GM12872 (cell line): ENCODE results near the gene DIAPH1.
A peak's percentile ranks its signal among the peaks of the same experiment; 100 is the strongest.

ENCODE experiments used
- TF ChIP-seq, protein P1 (sequence below): IDR thresholded peaks from 3 replicates; pipeline ENCODE4 v1.5.1; 2011; ENCODE audit warnings: low read depth, mild to moderate bottlenecking, low read length, moderate library complexity; ENCODE audit not compliant: insufficient read depth

Gene DIAPH1

DNA sequence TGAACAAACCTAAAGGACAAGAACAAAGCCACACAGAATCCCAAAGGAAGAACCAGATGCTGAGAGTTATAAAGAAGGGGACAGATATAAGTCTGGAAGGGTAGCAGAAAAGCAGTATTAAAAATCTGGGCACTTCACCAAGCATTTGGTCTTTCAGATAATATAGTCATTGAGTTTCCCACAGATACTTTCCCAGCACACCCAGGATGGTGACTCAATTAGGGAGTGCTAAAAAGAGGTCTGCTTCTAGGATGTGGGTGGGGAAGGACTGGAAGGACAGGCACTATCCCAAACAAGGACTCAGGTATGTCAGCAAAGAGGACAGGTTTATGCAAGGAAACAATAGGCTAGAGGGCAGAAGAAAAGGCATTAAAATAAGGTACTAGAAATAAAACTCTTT, 59.3 kb downstream of the DIAPH1 start:
- TF ChIP-seq, protein P1, sequence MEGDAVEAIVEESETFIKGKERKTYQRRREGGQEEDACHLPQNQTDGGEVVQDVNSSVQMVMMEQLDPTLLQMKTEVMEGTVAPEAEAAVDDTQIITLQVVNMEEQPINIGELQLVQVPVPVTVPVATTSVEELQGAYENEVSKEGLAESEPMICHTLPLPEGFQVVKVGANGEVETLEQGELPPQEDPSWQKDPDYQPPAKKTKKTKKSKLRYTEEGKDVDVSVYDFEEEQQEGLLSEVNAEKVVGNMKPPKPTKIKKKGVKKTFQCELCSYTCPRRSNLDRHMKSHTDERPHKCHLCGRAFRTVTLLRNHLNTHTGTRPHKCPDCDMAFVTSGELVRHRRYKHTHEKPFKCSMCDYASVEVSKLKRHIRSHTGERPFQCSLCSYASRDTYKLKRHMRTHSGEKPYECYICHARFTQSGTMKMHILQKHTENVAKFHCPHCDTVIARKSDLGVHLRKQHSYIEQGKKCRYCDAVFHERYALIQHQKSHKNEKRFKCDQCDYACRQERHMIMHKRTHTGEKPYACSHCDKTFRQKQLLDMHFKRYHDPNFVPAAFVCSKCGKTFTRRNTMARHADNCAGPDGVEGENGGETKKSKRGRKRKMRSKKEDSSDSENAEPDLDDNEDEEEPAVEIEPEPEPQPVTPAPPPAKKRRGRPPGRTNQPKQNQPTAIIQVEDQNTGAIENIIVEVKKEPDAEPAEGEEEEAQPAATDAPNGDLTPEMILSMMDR, result no peak

DNA sequence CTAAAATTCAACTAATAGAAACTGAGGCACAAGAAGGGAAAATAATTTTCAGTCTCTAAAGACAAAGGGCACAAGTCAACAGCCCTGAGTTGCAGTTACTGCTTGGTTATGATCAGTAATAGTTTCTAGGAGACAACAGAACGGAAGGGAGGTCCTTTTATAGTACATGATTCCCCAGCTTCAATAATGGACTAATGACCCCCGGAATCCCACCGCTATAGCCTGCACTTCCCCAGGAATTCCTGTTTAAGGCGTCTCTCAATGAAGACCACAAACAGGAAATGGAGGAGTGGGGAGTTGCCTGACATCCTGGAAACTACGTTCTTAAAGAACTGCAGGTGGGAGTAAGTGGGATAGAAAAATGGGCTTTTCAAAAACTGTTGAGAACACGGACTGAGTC, 60.6 kb downstream of the DIAPH1 start:
- TF ChIP-seq, protein P1, result no peak

DNA sequence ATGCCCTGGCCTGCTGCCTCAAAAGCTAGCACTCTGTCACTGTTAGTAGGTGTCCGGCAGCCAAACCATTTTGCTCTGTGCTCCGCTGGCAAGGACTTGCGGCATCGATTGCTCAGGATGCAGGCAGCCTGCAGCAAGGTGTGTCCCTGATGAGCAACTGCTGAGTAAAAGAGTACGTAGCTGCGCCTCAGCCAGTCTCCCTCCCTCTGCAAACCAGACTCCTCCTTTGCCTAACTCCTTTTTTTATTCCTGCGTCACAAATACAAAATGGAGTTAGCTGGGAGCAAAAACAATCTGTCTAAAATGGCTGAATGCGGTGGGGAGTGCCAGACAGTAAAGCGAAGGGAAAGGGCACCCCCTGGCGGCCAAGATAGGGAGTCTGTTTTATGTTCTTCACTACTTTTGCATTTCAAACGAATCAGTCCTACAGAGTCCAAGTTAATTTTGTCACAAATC, 61.1 kb downstream of the DIAPH1 start:
- TF ChIP-seq, protein P1, result peak; percentile 80

DNA sequence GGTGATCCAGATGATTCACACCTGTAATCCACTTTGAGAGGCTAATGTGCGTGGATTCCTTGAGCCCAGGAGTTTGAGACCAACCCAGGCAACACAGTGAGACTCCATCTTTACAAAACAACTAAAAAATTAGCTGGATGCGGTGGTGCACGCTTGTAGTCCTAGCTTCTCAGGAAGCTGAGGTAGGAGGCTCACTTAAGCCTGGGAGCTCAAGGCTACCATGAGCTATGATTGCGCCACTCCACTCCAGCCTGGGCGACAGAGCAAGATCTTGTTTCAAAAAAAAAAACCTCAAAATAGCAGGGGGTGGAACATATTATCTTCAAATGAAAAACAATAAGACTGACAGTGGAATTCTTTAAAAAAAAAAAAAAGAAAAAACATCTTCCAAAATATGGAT, 70.9 kb downstream of the DIAPH1 start:
- TF ChIP-seq, protein P1, result no peak

DNA sequence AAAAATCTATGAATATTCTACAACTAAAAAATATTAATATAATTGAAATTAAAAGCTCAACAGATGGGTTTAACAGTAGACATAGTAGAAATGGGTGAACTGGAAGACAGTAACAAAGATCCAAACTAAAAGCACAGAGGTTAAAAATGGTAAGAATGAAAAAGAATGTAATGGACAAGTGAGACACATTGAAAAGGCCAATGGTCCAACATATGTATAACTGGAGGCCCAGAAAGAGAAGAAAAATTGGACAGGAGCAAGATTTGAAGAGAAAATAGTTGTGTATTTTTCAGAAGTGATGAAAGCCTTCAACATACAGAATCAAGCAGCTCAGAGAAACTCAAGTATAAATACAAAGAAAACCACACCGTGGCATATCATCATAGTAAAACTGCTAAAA, 71.3 kb downstream of the DIAPH1 start:
- TF ChIP-seq, protein P1, result no peak

DNA sequence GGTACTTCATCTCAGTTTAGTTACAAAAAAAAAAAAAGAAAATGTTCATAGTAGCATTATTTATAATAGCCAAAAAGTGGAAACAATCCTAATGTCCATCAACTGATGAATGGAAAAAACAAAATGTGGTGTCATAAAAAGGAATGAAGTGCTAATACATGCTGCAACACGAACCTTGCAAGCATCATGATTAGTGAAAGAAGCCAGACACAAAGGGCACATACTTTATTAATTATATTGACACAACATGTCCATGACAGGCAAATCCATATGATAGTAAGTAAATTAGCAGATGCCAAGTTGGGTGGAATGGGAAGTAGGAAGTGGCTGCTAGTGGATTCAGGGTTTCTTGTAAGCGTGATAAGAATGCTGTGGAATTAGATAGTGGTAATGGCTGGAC, 75.7 kb downstream of the DIAPH1 start:
- TF ChIP-seq, protein P1, result no peak

DNA sequence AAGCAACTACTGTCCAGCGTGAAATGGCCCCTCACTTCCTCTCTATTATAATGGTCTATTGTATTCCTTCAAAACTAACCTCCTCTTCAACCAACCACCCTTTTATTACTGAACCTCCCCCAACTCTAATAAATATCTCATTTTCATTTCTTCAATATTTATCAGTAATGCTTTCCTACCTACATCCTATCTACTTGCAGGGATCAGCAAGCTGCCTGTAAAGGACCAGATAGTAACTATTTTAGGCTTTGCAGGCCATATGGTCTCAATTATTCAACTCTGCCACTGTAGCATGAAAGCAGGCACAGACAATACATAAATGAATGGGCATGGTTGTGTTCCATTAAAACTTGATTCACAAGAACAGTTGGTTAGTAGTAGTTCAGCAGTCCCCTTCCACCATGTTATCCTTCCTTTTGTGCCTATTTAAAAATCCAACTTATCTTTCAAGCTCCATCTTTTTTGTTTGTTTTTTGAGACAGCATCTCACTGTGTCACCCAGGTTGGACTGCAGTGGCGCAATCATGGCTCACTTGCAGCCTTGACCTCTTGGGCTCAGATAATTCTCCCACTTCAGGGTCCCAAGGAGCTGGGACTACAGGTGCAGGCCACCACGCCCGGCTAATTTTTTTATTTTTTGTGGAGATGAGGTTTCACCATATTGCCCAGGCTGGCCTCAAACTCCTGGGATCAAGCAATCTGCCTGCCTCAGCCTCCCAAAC, 84.1 kb downstream of the DIAPH1 start:
- TF ChIP-seq, protein P1, result no peak

DNA sequence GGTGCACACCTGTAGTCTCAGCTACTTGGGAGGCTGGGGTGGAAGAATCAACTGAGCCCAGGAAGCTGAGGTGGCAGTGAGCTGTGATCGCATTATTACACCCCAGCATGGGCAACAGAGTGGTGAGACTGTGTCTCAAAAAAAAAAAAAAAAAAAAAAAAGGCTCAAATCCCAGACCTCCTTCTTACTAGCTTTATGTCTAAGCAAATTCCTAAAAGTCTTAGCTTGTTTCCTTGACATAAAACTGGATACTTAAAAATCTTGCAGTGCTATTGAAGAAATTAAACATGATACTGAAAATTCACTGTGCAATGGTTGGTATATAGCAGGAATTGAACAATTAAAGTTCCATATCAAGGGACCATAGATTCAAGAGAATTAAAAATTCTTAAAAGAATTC, 84.9 kb downstream of the DIAPH1 start:
- TF ChIP-seq, protein P1, result no peak
